ENCODE measurements around the gene MAP4K4.

The MAP4K4 gene

GRCh38 chr2:101689114-101689825 is 8.2 kb upstream of the MAP4K4 start:
- no peaks in the 10 kb centered on the region for H3K4me1 ChIP-seq (ENCODE audit: insufficient read depth, low read length, poor library complexity, severe bottlenecking)
- no peak overlapping the region for H3K4me3 ChIP-seq (ENCODE audit: low read length, poor library complexity, severe bottlenecking)
- no peaks in the 10 kb centered on the region for H3K9me3 ChIP-seq (ENCODE audit: insufficient read depth, low read depth, low read length)
- no peaks in the 10 kb centered on the region for H3K27me3 ChIP-seq (ENCODE audit: insufficient read depth, low read length, poor library complexity, severe bottlenecking)
- H3K4me2 ChIP-seq (ENCODE audit: low read depth, low read length, poor library complexity, severe bottlenecking), result no peak overlapping the region
- no peak overlapping the region for H3K9ac ChIP-seq (ENCODE audit: low read depth, low read length, poor library complexity, severe bottlenecking)
- H2AFZ ChIP-seq (ENCODE audit: low read length), result no peak overlapping the region
- H3K79me2 ChIP-seq (ENCODE audit: insufficient read depth, low read length), result no peaks in the 10 kb centered on the region
- H3K9me2 ChIP-seq (replicated peaks; ENCODE audit: low read depth, low read length), result no peaks in the 10 kb centered on the region
- H3K36me3 ChIP-seq (ENCODE audit: insufficient read depth, low read length), result no peaks in the 10 kb centered on the region
- no peaks in the 10 kb centered on the region for H4K20me1 ChIP-seq (ENCODE audit: insufficient read depth, low read length, poor library complexity, severe bottlenecking)
- no peaks in the 10 kb centered on the region for H3F3A ChIP-seq (ENCODE audit: low read depth)
- TF ChIP-seq CTCF (conservative IDR thresholded peaks at IDR 0.05; ENCODE audit: low read length), result no peak

GRCh38 chr2:101690547-101691152 is 6.9 kb upstream of the MAP4K4 start:
- no peak overlapping the region for H2AFZ ChIP-seq (ENCODE audit: low read length)
- no peak overlapping the region for H3K9ac ChIP-seq (ENCODE audit: low read depth, low read length, poor library complexity, severe bottlenecking)
- H3F3A ChIP-seq (ENCODE audit: low read depth), result no peaks in the 10 kb centered on the region
- no peaks in the 10 kb centered on the region for H3K9me3 ChIP-seq (ENCODE audit: insufficient read depth, low read depth, low read length)
- no peaks in the 10 kb centered on the region for H3K79me2 ChIP-seq (ENCODE audit: insufficient read depth, low read length)
- H3K4me2 ChIP-seq (ENCODE audit: low read depth, low read length, poor library complexity, severe bottlenecking), result no peak overlapping the region
- no peaks in the 10 kb centered on the region for H4K20me1 ChIP-seq (ENCODE audit: insufficient read depth, low read length, poor library complexity, severe bottlenecking)
- no peaks in the 10 kb centered on the region for H3K4me1 ChIP-seq (ENCODE audit: insufficient read depth, low read length, poor library complexity, severe bottlenecking)
- no peak for TF ChIP-seq CTCF (conservative IDR thresholded peaks at IDR 0.05; ENCODE audit: low read length)
- no peak for TF ChIP-seq EZH2phosphoT487 (IDR thresholded peaks at IDR 0.05; ENCODE audit: borderline replicate concordance)
- no peaks in the 10 kb centered on the region for H3K27me3 ChIP-seq (ENCODE audit: insufficient read depth, low read length, poor library complexity, severe bottlenecking)
- no peaks in the 10 kb centered on the region for H3K9me2 ChIP-seq (replicated peaks; ENCODE audit: low read depth, low read length)
- H3K36me3 ChIP-seq (ENCODE audit: insufficient read depth, low read length), result no peaks in the 10 kb centered on the region
- H3K4me3 ChIP-seq (ENCODE audit: low read length, poor library complexity, severe bottlenecking), result no peak overlapping the region

GRCh38 chr2:101692041-101692440 is 5.5 kb upstream of the MAP4K4 start:
- Histone ChIP-seq H3K27me3 (ENCODE audit: insufficient read depth, low read length, poor library complexity, severe bottlenecking) (no peaks in the 10 kb centered on the region), H3K4me2 (ENCODE audit: low read depth, low read length, poor library complexity, severe bottlenecking) (no peak overlapping the region), H3K36me3 (ENCODE audit: insufficient read depth, low read length) (no peaks in the 10 kb centered on the region), H3K4me3 (ENCODE audit: low read length, poor library complexity, severe bottlenecking) (no peak overlapping the region), H3K9me3 (ENCODE audit: insufficient read depth, low read depth, low read length) (no peaks in the 10 kb centered on the region), H2AFZ (ENCODE audit: low read length) (no peak overlapping the region), H3F3A (ENCODE audit: low read depth) (no peaks in the 10 kb centered on the region), H3K9ac (ENCODE audit: low read depth, low read length, poor library complexity, severe bottlenecking) (no peak overlapping the region), H3K79me2 (ENCODE audit: insufficient read depth, low read length) (no peaks in the 10 kb centered on the region), H4K20me1 (ENCODE audit: insufficient read depth, low read length, poor library complexity, severe bottlenecking) (no peaks in the 10 kb centered on the region), H3K4me1 (ENCODE audit: insufficient read depth, low read length, poor library complexity, severe bottlenecking) (peaks cover 5% of the 10 kb centered on the region), H3K9me2 (replicated peaks; ENCODE audit: low read depth, low read length) (no peaks in the 10 kb centered on the region)
- TF ChIP-seq CTCF (conservative IDR thresholded peaks at IDR 0.05; ENCODE audit: low read length), result no peak
- TF ChIP-seq EZH2phosphoT487 (IDR thresholded peaks at IDR 0.05; ENCODE audit: borderline replicate concordance), result no peak
